ENCODE results near the gene MYO3B. TPM values are rescaled to one million over a fixed set of nuclear protein-coding genes. Genes with fewer than 3 reads are reported as not detected.
A peak's percentile ranks its signal among the peaks of the same experiment; 100 is the strongest.

Gene MYO3B
- total RNA-seq, 1 experiment from 2014 or later: 0.52 TPM

GRCh38 chr2:170696948-170697347, 519.0 kb downstream of the MYO3B start:
- no peak for DNase-seq (ENCODE audit: low spot score)
- peaks cover 8% of the 10 kb centered on the region for H3K27me3 ChIP-seq (replicated peaks; ENCODE audit: insufficient read depth, low read depth, low read length, poor library complexity)
- intact Hi-C loops (cut with micrococcal nuclease; ENCODE audit: unreplicated experiment): no loop called here
- ChIA-PET CTCF (no interaction called here), POLR2A (ENCODE audit: low non-redundant PET) (interaction anchor here (0.7 kb wide), 1 partner anchor 11 kb away, joined by 3 read pairs; no protein-coding TSS in a partner anchor)
- no peak for TF ChIP-seq CTCF (conservative IDR thresholded peaks at IDR 0.05; ENCODE audit: low read depth, low read length)
- no peaks in the 10 kb centered on the region for H3K9me3 ChIP-seq (ENCODE audit: low read depth, low read length, poor library complexity, severe bottlenecking)
- no peaks in the 10 kb centered on the region for H3K36me3 ChIP-seq (ENCODE audit: insufficient read depth, low read length, poor library complexity, severe bottlenecking)
- H3K4me3 ChIP-seq (ENCODE audit: low read depth, low read length, poor library complexity, severe bottlenecking): no peak overlapping the region
- no peak overlapping the region for H3K27ac ChIP-seq (ENCODE audit: low read depth, low read length, poor library complexity, severe bottlenecking)
- no TSS peak for BruUV-seq (replicated peaks)
- no peaks in the 10 kb centered on the region for H3K4me1 ChIP-seq (ENCODE audit: insufficient read depth, low read length, poor library complexity, severe bottlenecking)

- peaks cover 6% of the 10 kb centered on the region for H3K9me3 ChIP-seq (ENCODE audit: low read depth, low read length, poor library complexity, severe bottlenecking)
- POLR2A ChIA-PET (ENCODE audit: low non-redundant PET): no interaction called here
- H3K27me3 ChIP-seq (replicated peaks; ENCODE audit: insufficient read depth, low read depth, low read length, poor library complexity): peaks cover 13% of the 10 kb centered on the region
- no peaks in the 10 kb centered on the region for H3K36me3 ChIP-seq (ENCODE audit: insufficient read depth, low read length, poor library complexity, severe bottlenecking)
- no peaks in the 10 kb centered on the region for H3K4me1 ChIP-seq (ENCODE audit: insufficient read depth, low read length, poor library complexity, severe bottlenecking)
- CTCF ChIA-PET: no interaction called here
- no peak overlapping the region for H3K4me3 ChIP-seq (ENCODE audit: low read depth, low read length, poor library complexity, severe bottlenecking)
- no peak for DNase-seq (ENCODE audit: low spot score)
- BruUV-seq (replicated peaks): no TSS peak
- intact Hi-C loops (cut with micrococcal nuclease; ENCODE audit: unreplicated experiment): no loop called here
- H3K27ac ChIP-seq (ENCODE audit: low read depth, low read length, poor library complexity, severe bottlenecking): no peak overlapping the region
- no peak for TF ChIP-seq CTCF (conservative IDR thresholded peaks at IDR 0.05; ENCODE audit: low read depth, low read length)
- no peak for TF ChIP-seq EZH2 (IDR thresholded peaks at IDR 0.05; ENCODE audit: borderline replicate concordance, low read depth, low read length, poor library complexity, severe bottlenecking)
Measured at GRCh38 chr2:170701011-170701410, 523.1 kb downstream of the MYO3B start.

GRCh38 chr2:170703776-170704476, 526.0 kb downstream of the MYO3B start:
- Histone ChIP-seq H3K27me3 (replicated peaks; ENCODE audit: insufficient read depth, low read depth, low read length, poor library complexity) (peaks cover 26% of the 10 kb centered on the region), H3K4me1 (ENCODE audit: insufficient read depth, low read length, poor library complexity, severe bottlenecking) (no peaks in the 10 kb centered on the region), H3K4me3 (ENCODE audit: low read depth, low read length, poor library complexity, severe bottlenecking) (no peak overlapping the region), H3K27ac (ENCODE audit: low read depth, low read length, poor library complexity, severe bottlenecking) (no peak overlapping the region), H3K9me3 (ENCODE audit: low read depth, low read length, poor library complexity, severe bottlenecking) (peaks cover 6% of the 10 kb centered on the region), H3K36me3 (ENCODE audit: insufficient read depth, low read length, poor library complexity, severe bottlenecking) (no peaks in the 10 kb centered on the region)
- intact Hi-C loops (cut with micrococcal nuclease; ENCODE audit: unreplicated experiment): no loop called here
- TF ChIP-seq EZH2 (IDR thresholded peaks at IDR 0.05; ENCODE audit: borderline replicate concordance, low read depth, low read length, poor library complexity, severe bottlenecking) (no peak), CTCF (conservative IDR thresholded peaks at IDR 0.05; ENCODE audit: low read depth, low read length) (no peak)
- BruUV-seq (replicated peaks): no TSS peak
- POLR2A ChIA-PET (ENCODE audit: low non-redundant PET): no interaction called here
- peak; percentile 60 for DNase-seq (ENCODE audit: low spot score)
- CTCF ChIA-PET: no interaction called here
